KOPT-K1 (cell line): ENCODE measurements around the gene ANKRD40CL.

ENCODE experiments used
- H3K27ac ChIP-seq: fragments of 200-600 bp; sonication (generic); 2 replicates; pipeline ENCODE4 v1.5.1; 2016; ENCODE audit warnings: antibody characterized with exemption, mild to moderate bottlenecking, low read depth, low read length; ENCODE audit not compliant: poor library complexity, severe bottlenecking
- H3K36me3 ChIP-seq: fragments of 200-600 bp; sonication (generic); 2 replicates; pipeline ENCODE4 v1.5.1; 2017; ENCODE audit warnings: antibody characterized with exemption, mild to moderate bottlenecking, low read length, moderate library complexity; ENCODE audit not compliant: insufficient read depth
- H3K9me3 ChIP-seq: fragments of 200-600 bp; sonication (generic); 2 replicates; pipeline ENCODE4 v1.5.1; 2017; ENCODE audit warnings: antibody characterized with exemption, low read length, mild to moderate bottlenecking; ENCODE audit not compliant: insufficient read depth, poor library complexity, severe bottlenecking

The ANKRD40CL gene

GRCh38 chr17:50719924-50720794, 47.2 kb downstream of the ANKRD40CL start:
- Histone ChIP-seq H3K36me3 (peaks cover 27% of the 10 kb centered on the region), H3K27ac (peak overlapping the region; percentile 94), H3K9me3 (no peaks in the 10 kb centered on the region)

DNA sequence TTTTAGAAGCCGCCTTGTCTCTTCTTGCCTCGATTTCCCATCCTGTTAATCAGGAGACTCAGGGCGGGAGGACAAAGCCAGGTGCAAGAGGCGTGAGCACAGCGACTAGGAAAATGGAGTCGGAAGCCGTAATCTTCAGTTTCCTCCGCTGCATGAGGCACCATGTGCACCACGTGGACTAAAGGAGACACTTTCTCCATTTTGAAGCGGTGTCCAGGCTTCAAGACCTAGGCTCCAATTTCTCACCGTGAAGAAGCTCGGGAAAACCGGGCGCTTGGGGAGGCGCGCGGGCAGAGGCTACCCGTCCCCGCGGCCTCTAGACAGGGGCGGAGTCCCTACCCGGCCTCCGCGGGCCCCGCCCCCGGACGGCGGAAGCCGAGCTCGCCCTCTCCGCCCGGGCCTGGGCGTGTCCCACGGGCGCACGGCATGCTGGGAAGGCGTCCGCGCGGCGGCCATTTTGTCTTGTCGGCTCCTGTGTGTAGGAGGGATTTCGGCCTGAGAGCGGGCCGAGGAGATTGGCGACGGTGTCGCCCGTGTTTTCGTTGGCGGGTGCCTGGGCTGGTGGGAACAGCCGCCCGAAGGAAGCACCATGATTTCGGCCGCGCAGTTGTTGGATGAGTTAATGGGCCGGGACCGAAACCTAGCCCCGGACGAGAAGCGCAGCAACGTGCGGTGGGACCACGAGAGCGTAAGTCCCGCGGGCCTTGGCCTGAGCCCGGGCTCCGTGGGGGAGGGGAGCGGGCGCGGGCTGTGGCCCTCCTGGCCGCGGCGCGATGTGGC, 48.0 kb downstream of the ANKRD40CL start, which contains the start of gene LUC7L3:
Gene LUC7L3 (plus strand): TSS at position 460 of the 780 bp plus-strand sequence. CDS start 130 bp downstream, at position 590.
- H3K36me3 ChIP-seq, result peaks cover 19% of the 10 kb centered on the region
- peak within 1 kb of the TSS; percentile 94 for H3K27ac ChIP-seq
- H3K9me3 ChIP-seq, result no peaks in the 10 kb centered on the region

DNA sequence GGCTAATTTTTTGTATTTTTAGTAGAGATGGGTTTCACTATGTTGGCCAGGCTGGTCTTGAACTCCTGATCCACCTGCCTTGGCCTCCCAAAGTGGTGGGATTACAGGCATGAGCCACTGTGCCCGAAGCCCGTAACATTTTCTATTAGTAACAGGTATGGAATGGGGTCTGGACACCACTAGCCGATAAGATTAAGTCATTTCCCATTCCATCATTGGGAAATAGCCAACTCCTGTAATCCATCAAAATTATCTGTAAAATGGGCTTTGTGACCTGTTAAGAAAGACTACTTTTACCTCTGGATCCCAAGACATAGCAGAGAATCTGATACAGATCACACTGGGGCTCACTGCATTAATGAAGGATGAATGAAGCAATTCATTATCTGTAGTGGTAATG, 51.8 kb downstream of the ANKRD40CL start:
- Histone ChIP-seq H3K27ac (no peak overlapping the region), H3K36me3 (no peaks in the 10 kb centered on the region), H3K9me3 (no peaks in the 10 kb centered on the region)

DNA sequence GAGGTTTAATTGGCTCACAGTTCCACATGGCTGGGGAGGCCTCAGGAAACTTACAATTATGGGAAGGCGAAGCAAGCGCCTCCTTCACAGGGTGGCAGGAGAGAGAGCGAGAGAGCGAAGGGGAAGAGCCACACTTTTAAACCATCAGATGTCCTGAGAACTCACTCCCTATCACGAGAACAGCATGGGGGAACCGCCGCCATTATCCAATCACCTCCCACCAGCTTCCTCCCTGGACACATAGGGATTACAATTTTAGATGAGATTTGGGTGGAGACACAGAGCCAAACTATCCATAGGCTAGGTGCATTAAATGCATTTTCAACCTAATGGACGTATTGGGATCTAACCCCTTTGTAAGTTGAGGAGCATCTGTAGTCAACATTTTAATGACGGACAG, 54.7 kb downstream of the ANKRD40CL start:
- Histone ChIP-seq H3K9me3 (no peaks in the 10 kb centered on the region), H3K27ac (no peak overlapping the region), H3K36me3 (no peaks in the 10 kb centered on the region)
